BJ (cell line): ENCODE results near the gene ITPRIPL2. TPM values are rescaled to one million over a fixed set of nuclear protein-coding genes. Genes with fewer than 3 reads are reported as not detected.

Experiments
- polyA plus RNA-seq: library from polyadenylated mRNA; depleted of rRNA; stranded (reverse); fragments of >200 nt; gene quantifications from 2 replicates; pipeline ENCODE4 v1.2.3, GENCODE V29; 2011; rRNA removed

ITPRIPL2 gene
- polyA plus RNA-seq, 1 experiment: 14.9 TPM

Other genes starting within 250 kb of the ITPRIPL2 start
- 20.5 and 31.0 TPM in 2 replicates for gene SMG1, start 187.6 kb upstream of the ITPRIPL2 start, polyA plus RNA-seq
- 0.40 and 0.47 TPM in 2 replicates for gene TMC7, start 130.0 kb upstream of the ITPRIPL2 start, polyA plus RNA-seq
- gene COQ7, start 46.4 kb upstream of the ITPRIPL2 start, polyA plus RNA-seq: 10.7 and 13.1 TPM in 2 replicates
- gene SYT17, start 54.3 kb downstream of the ITPRIPL2 start, polyA plus RNA-seq: 0.09 TPM in 1 of 2 replicates, not detected in the other
- not detected in 2 replicates for gene CLEC19A, start 171.8 kb downstream of the ITPRIPL2 start, polyA plus RNA-seq